HepG2 (cell line): ENCODE measurements around the gene LAG3. TPM values are rescaled to one million over a fixed set of nuclear protein-coding genes. Genes with fewer than 3 reads are reported as not detected.

Experiments
- AGO1 ChIP-seq: fragments of 200-400 bp; formaldehyde crosslinking; IDR thresholded peaks from 2 replicates; pipeline ENCODE4 v1.6.1; 2017; ENCODE audit warnings: mild to moderate bottlenecking, low read depth, low read length, moderate library complexity; ENCODE audit not compliant: poor library complexity, severe bottlenecking
- ARID5B ChIP-seq: IDR thresholded peaks from 2 replicates; pipeline ENCODE4 v1.4.0; 2020; ENCODE audit warnings: mild to moderate bottlenecking, missing genetic modification reagents
- ARNTL ChIP-seq: sonication (generic); formaldehyde crosslinking; IDR thresholded peaks from 2 replicates; pipeline ENCODE4 v1.4.0; 2020; ENCODE audit warnings: mild to moderate bottlenecking, missing genetic modification reagents
- BCL6 ChIP-seq: IDR thresholded peaks from 2 replicates; pipeline ENCODE4 v1.6.1; 2016; ENCODE audit warnings: missing genetic modification reagents, missing compliant biosample characterization
- ETV6 ChIP-seq: sonication (generic); formaldehyde crosslinking; conservative IDR thresholded peaks from 2 replicates; pipeline ENCODE4 v1.4.0; 2020; ENCODE audit warnings: missing genetic modification reagents
- GATAD2A ChIP-seq: IDR thresholded peaks from 2 replicates; pipeline ENCODE4 v1.6.1; 2016
- HNRNPH1 ChIP-seq: fragments of 200-400 bp; formaldehyde crosslinking; optimal IDR thresholded peaks from 2 replicates; pipeline ENCODE3; 2017; ENCODE audit warnings: mild to moderate bottlenecking, low read depth, low read length
- KAT7 ChIP-seq: IDR thresholded peaks from 2 replicates; pipeline ENCODE4 v1.6.1; 2018; ENCODE audit warnings: borderline replicate concordance, missing compliant biosample characterization
- MIXL1 ChIP-seq: IDR thresholded peaks from 2 replicates; pipeline ENCODE4 v1.6.1; 2016
- MXI1 ChIP-seq: IDR thresholded peaks from 3 replicates; pipeline ENCODE4 v1.6.1; 2012; ENCODE audit warnings: low read depth, low read length, inconsistent platforms, borderline replicate concordance
- MYPOP ChIP-seq: sonication (generic); formaldehyde crosslinking; IDR thresholded peaks from 2 replicates; pipeline ENCODE4 v1.8.1; 2023; ENCODE audit warnings: mild to moderate bottlenecking, moderate library complexity, missing genetic modification reagents
- PHF21A ChIP-seq: sonication (generic); formaldehyde crosslinking; IDR thresholded peaks from 2 replicates; pipeline ENCODE4 v1.5.0; 2020; ENCODE audit warnings: mild to moderate bottlenecking, missing genetic modification reagents
- PHF8 ChIP-seq: sonication (generic); formaldehyde crosslinking; IDR thresholded peaks from 2 replicates; pipeline ENCODE4 v1.5.0; 2020; ENCODE audit warnings: missing genetic modification reagents
- RFX1 ChIP-seq: fragments of 450-650 bp; IDR thresholded peaks from 2 replicates; pipeline ENCODE4 v1.6.1; 2017
- SALL1 ChIP-seq: sonication (generic); formaldehyde crosslinking; IDR thresholded peaks from 2 replicates; pipeline ENCODE4 v1.8.0; 2022; ENCODE audit warnings: mild to moderate bottlenecking, missing genetic modification reagents
- SP5 ChIP-seq: IDR thresholded peaks from 2 replicates; pipeline ENCODE4 v1.6.1; 2016; ENCODE audit warnings: low read depth, borderline replicate concordance
- TCF7 ChIP-seq: sonication (generic); IDR thresholded peaks from 2 replicates; pipeline ENCODE4 v1.6.1; 2016; ENCODE audit warnings: antibody characterized with exemption, low read depth
- TFE3 ChIP-seq: IDR thresholded peaks from 2 replicates; pipeline ENCODE4 v1.6.1; 2016
- ZFP82 ChIP-seq: sonication (generic); formaldehyde crosslinking; IDR thresholded peaks from 2 replicates; pipeline ENCODE4 v1.5.1; 2020; ENCODE audit warnings: mild to moderate bottlenecking, missing genetic modification reagents, borderline replicate concordance
- ZIK1 ChIP-seq: sonication (generic); formaldehyde crosslinking; IDR thresholded peaks from 2 replicates; pipeline ENCODE4 v1.5.0; 2020; ENCODE audit warnings: mild to moderate bottlenecking, low read depth, missing genetic modification reagents, borderline replicate concordance
- ZMYM3 ChIP-seq: sonication (generic); formaldehyde crosslinking; IDR thresholded peaks from 2 replicates; pipeline ENCODE4 v1.5.1; 2020; ENCODE audit warnings: mild to moderate bottlenecking, missing genetic modification reagents
- ZNF24 ChIP-seq: fragments of 450-650 bp; IDR thresholded peaks from 2 replicates; pipeline ENCODE4 v1.6.1; 2017; ENCODE audit warnings: antibody characterized with exemption, mild to moderate bottlenecking
- ZNF430 ChIP-seq: sonication (generic); formaldehyde crosslinking; IDR thresholded peaks from 2 replicates; pipeline ENCODE4 v1.9.0; 2021; ENCODE audit warnings: mild to moderate bottlenecking, missing genetic modification reagents
- ZNF605 ChIP-seq: sonication (generic); formaldehyde crosslinking; IDR thresholded peaks from 2 replicates; pipeline ENCODE4 v1.8.0; 2022; ENCODE audit warnings: mild to moderate bottlenecking, missing genetic modification reagents
- ZNF607 ChIP-seq: sonication (generic); formaldehyde crosslinking; IDR thresholded peaks from 2 replicates; pipeline ENCODE4 v1.5.1; 2020; ENCODE audit warnings: missing genetic modification reagents, mild to moderate bottlenecking, borderline replicate concordance
- ZNF839 ChIP-seq: sonication (generic); formaldehyde crosslinking; IDR thresholded peaks from 2 replicates; pipeline ENCODE4 v1.4.0; 2020; ENCODE audit warnings: missing genetic modification reagents, mild to moderate bottlenecking, borderline replicate concordance
- polyA plus RNA-seq, 8 experiments: library from polyadenylated mRNA; depleted of rRNA in 3 of 8; stranded (reverse) in 7 of 8; unstranded in 1 of 8; fragments of >200 nt; fragmentation: Illumina TruSeq in 4 of 8; extraction: Trizol in 4 of 8; gene quantifications; 2 replicates each; pipeline versions ENCODE4 v1.2.1 to v1.2.3, GENCODE V29; 2011 to 2016; ENCODE audit warnings: low read depth in 4 of 8, missing spikeins in 1 of 8, mixed read lengths in 1 of 8; ENCODE audit not compliant: insufficient read depth in 1 of 8
- total RNA-seq, 5 experiments: library from RNA; depleted of rRNA; stranded (reverse); fragments of >200 nt; fragmentation: Illumina TruSeq; extraction: Trizol; gene quantifications; 2 replicates each; pipeline ENCODE4 v1.2.3, GENCODE V29; 2016; ENCODE audit warnings: low read depth in 1 of 5

The LAG3 gene
- total and polyA plus RNA-seq, 2 of the 13 experiments (the other 11 are each of a cell fraction or from before 2014, with no cell fraction given), result 0.11 to 0.26 TPM

- TF ChIP-seq ARNTL (CRISPR knock-in tag) (peak; percentile 77; the same call in 1 of the 2 replicates), ZNF605 (CRISPR knock-in tag) (0 out of 2 replicates have a peak, but pooled peaks have one; percentile 36), PHF8 (CRISPR knock-in tag) (no peak), HNRNPH1 (no peak), ZMYM3 (peak; percentile 13; the same call in 1 of the 2 replicates), SP5 (CRISPR knock-in tag) (no peak), ZIK1 (CRISPR knock-in tag) (no peak), MXI1 (peak; percentile 55; the same call in 1 of the 3 replicates), TCF7 (no peak), RFX1 (no peak), PHF21A (CRISPR knock-in tag) (peak; percentile 67; the same call in 1 of the 2 replicates), ZNF430 (CRISPR knock-in tag) (0 out of 2 replicates have a peak, but pooled peaks have one; percentile 18), KAT7 (CRISPR knock-in tag) (no peak), ZFP82 (0 out of 2 replicates have a peak, but pooled peaks have one; percentile 37), ETV6 (CRISPR knock-in tag) (no peak), ZNF24 (no peak), MIXL1 (CRISPR knock-in tag) (no peak), AGO1 (no peak), ZNF607 (CRISPR knock-in tag) (0 out of 2 replicates have a peak, but pooled peaks have one; percentile 8), BCL6 (CRISPR knock-in tag) (peak; percentile 25; the same call in 1 of the 2 replicates), ARID5B (CRISPR knock-in tag) (peak; percentile 36; the same call in 1 of the 2 replicates), ZNF839 (CRISPR knock-in tag) (no peak), GATAD2A (CRISPR knock-in tag) (peak; percentile 38; the same call in 1 of the 2 replicates), TFE3 (no peak), SALL1 (CRISPR knock-in tag) (peak; percentile 86), MYPOP (CRISPR knock-in tag) (0 out of 2 replicates have a peak, but pooled peaks have one; percentile 12)
These were observed 7.5 kb downstream of the LAG3 start (continued) for GRCh38 chr12:6779708-6780432.
